ENCODE measurements around the gene CRAMP1. TPM values are rescaled to one million over a fixed set of nuclear protein-coding genes. Genes with fewer than 3 reads are reported as not detected.

Gene CRAMP1
- 10.2 to 21.1 TPM (median 15.9 TPM) in 5 replicates for total RNA-seq (2022; extraction: Qiagen RNA extraction)

GRCh38 chr16:1612320-1613111 lies at the start of gene CRAMP1:
Gene CRAMP1 (plus strand): TSS chr16:1612360. CDS start chr16:1614640, 2,280 bp downstream.

DNA sequence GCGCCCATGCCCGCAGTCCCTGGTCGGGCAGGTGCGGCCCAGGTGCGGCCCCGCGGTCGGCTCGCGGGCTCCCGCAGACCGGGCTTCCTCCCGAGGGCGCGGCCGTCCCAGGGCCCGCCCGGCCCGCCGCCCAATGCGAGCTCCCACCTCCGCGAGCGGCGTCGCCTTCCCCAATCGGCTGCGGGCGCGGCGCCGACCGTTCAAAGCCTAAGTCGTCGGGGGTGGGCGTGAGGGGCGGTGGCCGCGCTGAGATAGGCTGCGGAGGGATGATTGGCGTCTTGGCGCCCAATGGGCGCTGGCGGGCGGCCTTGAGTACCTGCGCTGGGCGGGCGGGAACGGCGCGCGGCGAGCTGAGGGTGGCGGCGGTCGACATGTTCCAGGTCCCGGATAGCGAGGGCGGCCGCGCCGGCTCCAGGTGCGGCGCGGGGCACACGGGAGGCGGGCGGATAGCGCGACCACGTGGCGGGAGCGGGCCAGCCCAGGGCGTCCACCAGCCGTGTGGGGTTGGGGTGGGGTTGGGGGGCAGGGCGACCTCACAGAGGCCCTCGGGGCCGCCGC lies 65.9 kb downstream of the CRAMP1 start, which contains the start of gene JPT2:
Gene JPT2, plus strand, starts transcription at position 338 of the 558 bp plus-strand sequence. Its CDS starts 34 bp downstream, at position 372.

DNA sequence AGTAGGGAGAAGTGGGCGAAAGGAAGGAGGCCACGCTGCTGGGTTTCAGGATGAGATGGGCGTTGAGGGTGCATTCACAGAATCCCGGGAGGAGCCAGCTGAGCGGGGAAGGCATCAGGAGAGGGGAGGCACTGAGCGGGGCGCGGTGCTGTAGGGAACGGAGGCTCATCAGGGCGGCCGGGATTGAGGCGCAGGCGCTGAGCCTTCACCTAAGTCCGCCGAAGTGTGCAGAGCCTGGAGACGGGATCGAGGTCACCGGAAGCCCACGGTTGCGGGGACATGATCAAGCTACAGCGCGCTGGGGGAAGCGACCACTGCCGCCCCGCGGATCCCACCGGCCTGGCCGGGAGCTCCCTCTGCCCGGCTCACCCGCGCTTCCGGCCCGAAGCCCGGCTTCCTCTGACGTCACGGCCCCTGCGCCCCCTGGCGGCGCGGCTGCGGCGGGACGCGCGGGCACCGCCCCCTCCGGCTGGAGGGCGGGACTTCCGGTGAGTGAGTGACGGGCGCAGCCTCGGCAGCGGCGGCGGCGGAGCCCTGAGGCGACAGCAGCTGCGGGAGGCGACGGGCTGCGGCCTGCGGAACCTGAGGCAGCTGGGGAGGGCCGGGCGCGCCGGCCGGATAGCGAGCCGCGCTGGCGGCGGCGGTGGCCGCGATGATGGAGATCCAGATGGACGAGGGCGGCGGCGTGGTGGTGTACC lies 93.7 kb downstream of the CRAMP1 start, which contains the start of gene MAPK8IP3:
Gene MAPK8IP3, plus strand, starts transcription at position 508 of the 698 bp plus-strand sequence. Its CDS starts 145 bp downstream, at position 653.

Other genes starting within 250 kb of the CRAMP1 start
- 17.0 to 35.5 TPM (median 32.0 TPM) in 5 replicates for gene UNKL, start 197.7 kb upstream of the CRAMP1 start, total RNA-seq (2022; extraction: Qiagen RNA extraction)
- gene UQCC4, start 191.6 kb upstream of the CRAMP1 start, total RNA-seq (2022; extraction: Qiagen RNA extraction): 32.7 to 37.9 TPM (median 36.1 TPM) in 5 replicates
- gene PERCC1, start 181.3 kb upstream of the CRAMP1 start, total RNA-seq (2022; extraction: Qiagen RNA extraction): not detected in 5 replicates
- 0.20 to 0.81 TPM (median 0.32 TPM) in 5 replicates for gene CCDC154, start 167.8 kb upstream of the CRAMP1 start, total RNA-seq (2022; extraction: Qiagen RNA extraction)
- 45.9 to 78.5 TPM (median 73.6 TPM) in 5 replicates for gene CLCN7, start 137.3 kb upstream of the CRAMP1 start, total RNA-seq (2022; extraction: Qiagen RNA extraction)
- not detected in 5 replicates for gene PTX4, start 123.4 kb upstream of the CRAMP1 start, total RNA-seq (2022; extraction: Qiagen RNA extraction)
- gene TELO2, start 119.0 kb upstream of the CRAMP1 start, total RNA-seq (2022; extraction: Qiagen RNA extraction): 21.9 to 44.1 TPM (median 39.5 TPM) in 5 replicates
- 0.17 to 0.20 TPM in 2 of 5 replicates, not detected in the others for gene TMEM204, start 78.7 kb upstream of the CRAMP1 start, total RNA-seq (2022; extraction: Qiagen RNA extraction)
- 7.7 to 9.0 TPM (median 8.6 TPM) in 5 replicates for gene IFT140, start 288 bp upstream of the CRAMP1 start, total RNA-seq (2022; extraction: Qiagen RNA extraction)
- 167 to 196 TPM (median 178 TPM) in 5 replicates for gene JPT2, start 65.9 kb downstream of the CRAMP1 start, total RNA-seq (2022; extraction: Qiagen RNA extraction)
- gene MAPK8IP3, start 93.8 kb downstream of the CRAMP1 start, total RNA-seq (2022; extraction: Qiagen RNA extraction): 40.7 to 70.6 TPM (median 60.8 TPM) in 5 replicates
- 31.2 to 64.7 TPM (median 62.4 TPM) in 5 replicates for gene NME3, start 159.2 kb downstream of the CRAMP1 start, total RNA-seq (2022; extraction: Qiagen RNA extraction)
- gene EME2, start 160.4 kb downstream of the CRAMP1 start, total RNA-seq (2022; extraction: Qiagen RNA extraction): 6.0 to 12.0 TPM (median 10.0 TPM) in 5 replicates
- gene MRPS34, start 160.8 kb downstream of the CRAMP1 start, total RNA-seq (2022; extraction: Qiagen RNA extraction): 168 to 282 TPM (median 245 TPM) in 5 replicates
- 17.2 to 28.9 TPM (median 24.8 TPM) in 5 replicates for gene SPSB3, start 170.2 kb downstream of the CRAMP1 start, total RNA-seq (2022; extraction: Qiagen RNA extraction)
- gene NUBP2, start 170.6 kb downstream of the CRAMP1 start, total RNA-seq (2022; extraction: Qiagen RNA extraction): 53.4 to 92.2 TPM (median 81.1 TPM) in 5 replicates
- 0.06 to 0.10 TPM (median 0.06 TPM) in 3 of 5 replicates, not detected in the others for gene IGFALS, start 181.3 kb downstream of the CRAMP1 start, total RNA-seq (2022; extraction: Qiagen RNA extraction)
- gene HAGH, start 214.5 kb downstream of the CRAMP1 start, total RNA-seq (2022; extraction: Qiagen RNA extraction): 56.2 to 70.5 TPM (median 67.0 TPM) in 5 replicates
- gene FAHD1, start 214.8 kb downstream of the CRAMP1 start, total RNA-seq (2022; extraction: Qiagen RNA extraction): 43.1 to 50.4 TPM (median 48.4 TPM) in 5 replicates

Data from A549 treated with Mapracorat at 1 μM for 4 hours (cell line).